Transverse colon (tissue), 4 donors: ENCODE data around the gene RAD17. TPM values are rescaled to one million over a fixed set of nuclear protein-coding genes. Genes with fewer than 3 reads are reported as not detected.

Experiments
- DNase-seq: peaks from one replicate; pipeline ENCODE4 v3.0.0-alpha.2; 2019
- H3K27ac ChIP-seq, 4 donors: fragments of 200-600 bp; sonication (generic); 2 replicates each; pipeline ENCODE4 v1.5.1; 2016 to 2018; ENCODE audit warnings: inconsistent platforms in 4 of 4
- H3K27me3 ChIP-seq: fragments of 200-600 bp; sonication (generic); 2 replicates; pipeline ENCODE4 v1.5.1; 2017; ENCODE audit warnings: inconsistent platforms
- H3K36me3 ChIP-seq, 4 donors: fragments of 200-600 bp; sonication (generic); 2 replicates each; pipeline ENCODE4 v1.5.1; 2017 to 2019; ENCODE audit warnings: inconsistent platforms in 4 of 4
- H3K4me1 ChIP-seq, 4 donors: fragments of 200-600 bp; sonication (generic); 2 replicates each; pipeline ENCODE4 v1.5.1; 2017 to 2020; ENCODE audit warnings: inconsistent platforms in 4 of 4
- H3K4me3 ChIP-seq, 4 donors: fragments of 200-600 bp; sonication (generic); 1 replicate in 1 of 4; 2 replicates in 3 of 4; pipeline versions ENCODE4 v1.5.1 to v1.6.1; 2017 to 2019; ENCODE audit warnings: inconsistent platforms in 4 of 4
- H3K9me3 ChIP-seq, 2 donors: fragments of 200-600 bp; sonication (generic); 2 replicates each; pipeline ENCODE4 v1.5.1; 2017 to 2019; ENCODE audit warnings: inconsistent platforms in 2 of 2
- CTCF ChIP-seq, 5 experiments: fragments of 200-600 bp in 3 of 5; fragments of 450-650 bp in 2 of 5; sonication (generic) in 3 of 5; IDR thresholded peaks; 1 replicate in 2 of 5; 2 replicates in 3 of 5; pipeline ENCODE4 v1.5.1; 2016 to 2017; ENCODE audit warnings: antibody characterized with exemption in 5 of 5, inconsistent platforms in 3 of 5, mild to moderate bottlenecking in 2 of 5, moderate library complexity in 1 of 5
- EP300 ChIP-seq: sonication (generic); formaldehyde crosslinking; IDR thresholded peaks from one replicate; pipeline ENCODE4 v1.6.1; 2017; ENCODE audit warnings: antibody characterized with exemption, low read depth
- POLR2A ChIP-seq: fragments of 450-650 bp; IDR thresholded peaks from one replicate; pipeline ENCODE4 v1.6.1; 2016; ENCODE audit warnings: antibody characterized with exemption, mild to moderate bottlenecking, moderate library complexity
- POLR2AphosphoS5 ChIP-seq, 3 donors: sonication (generic); formaldehyde crosslinking; IDR thresholded peaks; one replicate each; pipeline ENCODE4 v1.6.1; 2016; ENCODE audit warnings: antibody characterized with exemption in 3 of 3
- WGBS, 2 donors: methylation state at CpG; one replicate each; pipeline ENCODE4 v1.1.5; 2018; ENCODE audit warnings: low coverage in 1 of 2; 5-methylcytosine and 5-hydroxymethylcytosine counted together
- in situ Hi-C, 4 donors: fragments of 200-750 bp; cut with MboI; loops; one replicate each; pipeline versions ENCODE4 v1.15.0 to v1.15.1; 2017; ENCODE audit warnings: low sequenced_read_pairs in 3 of 4, low pct_ligation_motif_present in 1 of 4, low pct_unique_long_range_greater_than_20kb in 1 of 4
- intact Hi-C: fragments of 100-400 bp; cut with DNase I; formaldehyde crosslinking; loops from one replicate; pipeline ENCODE4 v1.15.1; 2023; ENCODE audit warnings: low total_unique reads
- total RNA-seq, 4 donors: library from RNA; depleted of rRNA; stranded (reverse); fragments of >200 nt; gene quantifications; one replicate each; pipeline ENCODE4 v1.1.0, GENCODE V29; 2016

The RAD17 gene
- total RNA-seq, 4 donors from 2014 or later, result 2.6 to 19.1 (median 9.8) TPM

- TF ChIP-seq CTCF (IDR thresholded peaks at IDR 0.05) (no peak), POLR2AphosphoS5 (IDR thresholded peaks at IDR 0.05) (no peak), EP300 (no peak), POLR2A (no peak)
- intact Hi-C loops, result no loop called here
- Histone ChIP-seq H3K27me3 (no peaks in the 10 kb centered on the region), H3K36me3 (no peaks in the 10 kb centered on the region), H3K27ac (no peak overlapping the region), H3K9me3 (no peaks in the 10 kb centered on the region), H3K4me1 (no peaks in the 10 kb centered on the region), H3K4me3 (no peak overlapping the region)
- no peak for DNase-seq
- WGBS, 2 donors, result 81 to 92% methylated on average over 2 to 4 of the region's 4 CpGs
- in situ Hi-C loops, result loop anchor here in 2 of 4 donors (25.0 kb wide), 2 partner anchors 179 to 254 kb away; partner anchors contain the start of genes SLC30A5 (in 2 of the 2) and CCNB1 (in 1 of the 2)
These were observed 28.0 kb upstream of the RAD17 start for GRCh38 chr5:69341520-69342161.

DNA sequence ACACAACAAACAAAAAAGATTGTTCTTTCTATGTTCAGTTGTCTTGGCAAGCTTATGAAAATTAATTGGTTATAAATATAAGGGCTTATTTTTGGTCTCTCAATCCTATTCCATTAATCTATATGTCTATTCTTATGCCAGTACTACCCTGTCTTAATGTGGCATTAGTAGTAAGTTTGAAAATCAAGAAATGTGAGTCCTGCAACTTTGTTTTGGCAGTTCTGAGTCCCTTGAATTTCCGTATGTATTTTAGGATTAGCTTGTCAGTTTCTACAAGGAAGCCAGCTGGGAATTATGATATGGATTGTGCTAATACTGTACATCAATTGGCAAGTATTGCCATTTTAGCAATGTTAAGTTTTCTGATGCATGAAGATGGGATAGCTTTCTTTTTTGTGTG lies 26.5 kb upstream of the RAD17 start:
- intact Hi-C loops, result no loop called here
- Histone ChIP-seq H3K9me3 (no peaks in the 10 kb centered on the region), H3K4me3 (no peak overlapping the region), H3K36me3 (no peaks in the 10 kb centered on the region), H3K27ac (no peak overlapping the region), H3K27me3 (no peaks in the 10 kb centered on the region), H3K4me1 (no peaks in the 10 kb centered on the region)
- WGBS, 2 donors, result 54 to 75% methylated on average over 1 of the region's 1 CpG
- in situ Hi-C loops, result loop anchor here in 2 of 4 donors (25.0 kb wide), 2 partner anchors 181 to 256 kb away; partner anchors contain the start of genes SLC30A5 (in 2 of the 2) and CCNB1 (in 1 of the 2)
- DNase-seq, result no peak
- TF ChIP-seq EP300 (no peak), POLR2AphosphoS5 (IDR thresholded peaks at IDR 0.05) (no peak), CTCF (IDR thresholded peaks at IDR 0.05) (no peak), POLR2A (no peak)

- peaks cover 0 to 41% (median 9%) of the 10 kb centered on the region in 4 donors for H3K36me3 ChIP-seq
- intact Hi-C loops, result no loop called here
- DNase-seq, result no peak
- TF ChIP-seq CTCF (IDR thresholded peaks at IDR 0.05), result no peak
- no peak overlapping the region for H3K4me3 ChIP-seq
- in situ Hi-C loops, result no loop called here
- H3K9me3 ChIP-seq, result no peaks in the 10 kb centered on the region
- H3K27me3 ChIP-seq, result no peaks in the 10 kb centered on the region
- H3K27ac ChIP-seq, result no peak overlapping the region
- H3K4me1 ChIP-seq, result no peaks in the 10 kb centered on the region
These were observed 19.0 kb upstream of the RAD17 start for GRCh38 chr5:69350664-69351063.

- intact Hi-C loops (no loop called here), in situ Hi-C loops (no loop called here)
- peaks cover 0 to 9% (median 3%) of the 10 kb centered on the region in 4 donors for H3K36me3 ChIP-seq
- H3K4me1 ChIP-seq, result no peaks in the 10 kb centered on the region
- H3K9me3 ChIP-seq, result no peaks in the 10 kb centered on the region
- WGBS, 2 donors, result 67 to 85% methylated on average over 3 of the region's 3 CpGs
- H3K27me3 ChIP-seq, result no peaks in the 10 kb centered on the region
- no peak for TF ChIP-seq POLR2A
- H3K27ac ChIP-seq, result no peak overlapping the region
- no peak for DNase-seq
- H3K4me3 ChIP-seq, result no peak overlapping the region
These were observed 9.9 kb upstream of the RAD17 start for GRCh38 chr5:69359699-69360098.

GRCh38 chr5:69360442-69360841 lies 9.2 kb upstream of the RAD17 start:
- Histone ChIP-seq H3K4me3 (no peak overlapping the region), H3K9me3 (no peaks in the 10 kb centered on the region), H3K4me1 (no peaks in the 10 kb centered on the region), H3K36me3 (peaks cover 0 to 6% (median under 1%) of the 10 kb centered on the region in 4 donors), H3K27ac (no peak overlapping the region), H3K27me3 (no peaks in the 10 kb centered on the region)
- intact Hi-C loops (no loop called here), in situ Hi-C loops (no loop called here)
- DNase-seq, result no peak
- WGBS, 2 donors, result 97% methylated on average over 1 of the region's 1 CpG; no CpG with 5 or more reads in 1 of the 2 donors
- TF ChIP-seq EP300 (no peak), CTCF (IDR thresholded peaks at IDR 0.05) (no peak), POLR2A (no peak), POLR2AphosphoS5 (IDR thresholded peaks at IDR 0.05) (no peak)
